Stimulated activated CD8-positive, alpha-beta memory T cell treated with anti-CD3 and anti-CD28 coated beads, Interleukin-12 subunit alpha, Interleukin-12 subunit beta, amount 100 ng/mL, for 24 hours (primary cell): Measurements from ENCODE around the gene SIGLEC12.

ENCODE experiments used
- DNase-seq: peaks from one replicate; pipeline ENCODE4 v3.0.0-alpha.2; 2020; ENCODE audit errors: extremely low read depth

Gene SIGLEC12

GRCh38 chr19:51501594-51502263 lies at the start of gene SIGLEC12:
Gene SIGLEC12, minus strand, starts transcription at chr19:51501800. Its CDS starts 67 bp downstream, at chr19:51501733.
- DNase-seq = no peak

DNA sequence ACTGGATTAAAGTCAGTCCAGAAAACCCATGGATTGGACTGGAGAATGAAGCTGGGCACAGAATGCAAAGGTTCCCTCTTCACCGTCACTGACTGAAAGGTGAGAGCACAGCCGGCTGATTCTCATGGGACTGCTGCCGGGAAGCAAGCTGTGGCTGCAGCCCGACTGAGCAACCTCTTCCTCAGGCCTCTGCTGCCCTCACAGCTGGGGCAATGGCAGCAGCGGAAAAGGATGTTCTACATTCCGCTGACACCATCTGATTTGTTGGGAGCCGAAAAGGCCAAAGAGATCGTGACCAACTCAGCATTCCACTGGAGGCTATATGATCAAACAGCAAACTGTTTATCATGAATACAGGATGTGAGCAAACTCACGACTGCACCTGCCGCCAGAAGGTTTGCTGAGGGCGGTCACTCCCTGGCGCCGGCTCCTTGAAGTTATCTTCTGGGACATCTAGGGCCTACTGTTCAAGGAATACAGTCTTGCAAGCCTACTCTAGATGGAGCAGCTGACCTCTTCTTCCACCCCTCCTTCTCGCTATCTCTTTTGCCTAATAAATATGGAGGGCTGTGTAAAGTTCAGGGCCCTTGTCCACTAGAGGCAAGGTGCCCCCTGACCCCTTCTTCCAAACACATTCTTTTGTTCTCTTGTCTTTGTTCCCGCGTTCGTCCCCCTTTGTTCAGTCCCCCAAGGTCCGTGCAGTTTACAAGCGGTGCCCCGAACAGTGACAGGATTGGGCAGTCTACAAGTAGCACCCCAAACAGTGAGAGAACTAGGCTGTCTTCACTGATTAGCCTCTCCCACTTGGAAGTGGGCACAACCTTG lies 49.5 kb upstream of the SIGLEC12 start:
- DNase-seq = no peak

DNA sequence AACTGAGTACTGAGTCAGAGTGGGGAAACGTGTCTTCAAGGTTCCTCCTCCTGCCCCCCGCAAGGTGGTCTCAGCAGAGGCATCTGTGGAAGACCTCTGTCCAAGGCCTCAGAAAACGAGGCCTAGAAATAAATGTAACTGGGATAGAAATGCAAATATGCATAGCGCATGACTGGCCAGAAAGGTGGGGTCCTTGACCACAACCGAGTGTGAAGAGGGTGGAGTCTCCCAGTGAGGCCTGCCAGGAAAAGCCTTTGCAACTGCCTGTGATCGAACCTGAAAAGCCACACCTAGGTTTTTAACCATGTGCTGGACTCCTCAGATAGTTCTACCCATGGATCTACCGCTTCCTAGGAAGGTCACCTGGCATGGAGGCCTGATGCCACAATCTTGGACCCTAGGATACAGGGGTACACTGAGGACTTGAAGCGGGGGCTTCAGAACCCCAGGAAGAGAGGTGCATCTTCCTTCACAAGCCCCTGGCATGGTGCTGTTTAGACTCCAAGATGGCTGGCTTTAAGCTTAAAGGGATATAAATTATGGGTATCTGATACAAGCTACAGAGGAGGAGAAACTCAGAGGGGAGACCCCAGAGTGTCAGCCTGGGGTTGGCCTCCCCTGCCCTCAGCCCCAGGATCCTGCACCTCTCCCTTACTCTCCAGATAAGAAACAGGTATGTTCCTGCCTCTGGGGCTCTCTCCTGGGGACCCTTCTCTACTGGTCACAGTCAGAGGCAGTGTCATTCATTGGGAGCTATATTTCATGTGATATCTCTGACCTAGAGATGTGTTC lies 48.1 kb upstream of the SIGLEC12 start:
- no peak for DNase-seq

- no peak for DNase-seq
These were observed 47.3 kb upstream of the SIGLEC12 start for GRCh38 chr19:51548891-51549305.

DNA sequence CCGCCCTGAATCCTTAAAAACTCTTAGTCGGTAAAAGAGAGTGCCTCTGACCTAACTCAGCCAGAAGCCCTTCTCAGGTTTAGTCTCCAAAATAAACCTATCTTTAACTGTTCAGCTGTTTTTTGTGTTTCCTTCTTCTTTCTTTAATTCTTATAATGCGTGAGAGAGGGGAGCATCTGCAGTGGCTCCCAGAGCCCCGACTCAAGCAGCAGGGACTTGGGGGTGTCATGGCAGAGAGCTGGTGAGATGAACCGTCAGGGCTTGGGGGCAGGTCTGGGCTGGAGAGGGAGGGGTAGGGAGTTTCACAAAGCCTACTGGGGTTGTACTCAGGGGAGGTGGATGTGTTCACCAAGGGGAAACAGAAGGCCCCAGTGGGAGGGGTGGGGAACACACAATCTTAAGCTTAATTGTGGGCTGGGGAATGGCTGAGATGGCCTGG lies 46.6 kb upstream of the SIGLEC12 start:
- no peak for DNase-seq

- DNase-seq = no peak
These were observed 46.0 kb upstream of the SIGLEC12 start for GRCh38 chr19:51547397-51548212.

- no peak for DNase-seq
These were observed 45.2 kb upstream of the SIGLEC12 start for GRCh38 chr19:51546650-51547396.

GRCh38 chr19:51546107-51546649 lies 44.6 kb upstream of the SIGLEC12 start:
- DNase-seq = no peak

- no peak for DNase-seq
These were observed 42.4 kb upstream of the SIGLEC12 start for GRCh38 chr19:51544038-51544437.

DNA sequence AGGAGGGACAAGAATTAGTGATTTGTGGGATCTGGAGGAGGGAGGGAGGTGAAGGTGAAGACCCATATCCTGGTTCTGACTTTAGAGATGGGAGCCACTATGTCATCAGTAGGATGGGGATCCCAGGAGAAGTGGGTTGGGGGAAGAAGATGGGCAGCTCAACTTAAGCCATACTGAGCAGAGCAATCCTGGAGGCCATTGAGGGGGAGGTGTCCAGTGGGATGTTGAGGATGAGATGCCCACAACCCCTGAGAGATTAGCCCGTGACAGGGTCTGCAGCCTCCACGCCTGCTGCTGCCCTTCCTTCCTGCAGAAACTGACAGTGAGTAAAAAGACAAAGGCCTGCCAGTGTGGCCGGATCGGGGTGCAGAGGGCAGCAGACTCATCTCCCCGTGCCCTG lies 41.1 kb upstream of the SIGLEC12 start:
- DNase-seq = no peak

GRCh38 chr19:51541458-51542357 lies 40.1 kb upstream of the SIGLEC12 start:
- no peak for DNase-seq

DNA sequence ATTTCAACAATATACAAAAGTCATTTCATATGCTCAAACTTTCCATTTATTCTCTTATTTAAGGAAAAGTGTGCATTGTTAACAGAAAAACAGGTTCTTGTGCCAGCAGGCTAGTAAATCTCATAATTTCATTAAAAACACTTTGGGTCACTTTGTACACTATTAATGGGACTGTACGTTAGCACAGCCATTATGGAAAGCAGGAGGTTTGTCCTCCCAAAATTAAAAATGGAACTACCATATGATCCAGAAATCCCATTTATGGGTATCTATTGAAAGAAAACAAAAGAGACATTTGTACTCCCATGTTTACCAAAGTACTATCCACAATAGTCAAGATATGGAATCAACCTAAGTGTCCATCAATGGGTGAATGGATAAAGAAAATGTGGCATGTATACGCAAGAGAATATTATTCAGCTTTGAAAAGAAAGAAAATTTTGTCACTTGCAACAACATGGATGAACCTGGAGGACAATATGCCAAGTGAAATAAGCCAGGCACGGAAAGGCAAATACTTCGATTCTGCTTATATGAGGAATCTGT lies 38.3 kb upstream of the SIGLEC12 start:
- DNase-seq = no peak

GRCh38 chr19:51535535-51535934 lies 33.9 kb upstream of the SIGLEC12 start:
- no peak for DNase-seq

- DNase-seq = no peak
These were observed 30.0 kb upstream of the SIGLEC12 start, which contains the start of gene SIGLEC6 for GRCh38 chr19:51531349-51532315. Gene SIGLEC6, minus strand, starts transcription at chr19:51531670. Its CDS starts 22 bp downstream, at chr19:51531648.

DNA sequence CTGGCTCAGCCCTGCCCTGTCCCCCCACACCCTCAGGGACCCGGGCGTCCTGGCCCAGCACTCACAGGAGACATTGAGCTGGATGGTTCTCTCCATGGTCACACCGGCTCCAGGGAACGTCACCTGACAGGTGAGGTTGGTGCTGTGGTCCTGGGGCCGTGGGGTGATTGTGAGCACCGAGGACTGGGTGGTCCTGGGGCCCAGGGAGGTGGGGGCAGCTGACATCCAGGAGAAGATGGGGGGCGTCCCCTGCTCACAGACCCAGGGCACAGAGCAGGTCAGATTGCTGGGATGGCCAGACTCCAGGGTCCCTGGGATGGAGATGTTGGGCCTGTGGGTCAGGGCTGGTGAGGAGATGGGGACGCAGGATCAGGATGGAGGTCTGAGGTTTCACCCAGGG lies 29.0 kb upstream of the SIGLEC12 start:
- no peak for DNase-seq

GRCh38 chr19:51529301-51529700 lies 27.7 kb upstream of the SIGLEC12 start:
- DNase-seq = no peak

DNA sequence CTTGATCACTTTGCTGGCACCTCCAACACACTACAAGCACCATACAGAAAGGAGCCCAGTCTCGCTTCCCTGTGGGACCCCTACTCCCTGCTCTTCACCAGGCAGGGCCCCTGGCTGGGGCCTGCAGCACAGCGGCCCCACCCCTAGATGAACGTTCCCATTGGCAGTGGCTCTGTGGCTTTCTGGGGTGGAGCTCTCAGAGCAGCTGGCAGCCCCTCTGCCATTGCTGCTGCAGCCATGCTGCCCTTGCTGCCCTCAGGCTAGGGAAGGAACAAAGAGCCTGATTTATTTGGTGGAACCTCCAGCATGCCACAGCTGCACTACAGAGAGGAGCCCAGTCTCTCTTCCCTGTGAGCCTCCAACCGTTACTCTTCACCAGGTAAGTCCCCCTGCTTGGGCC lies 24.1 kb upstream of the SIGLEC12 start:
- no peak for DNase-seq
